ENCODE measurements around the gene BNC2.

BNC2 gene

GRCh38 chr9:16705111-16705604 is 165.3 kb downstream of the BNC2 start:
- DNase-seq = no peak

GRCh38 chr9:16704116-16705110 is 166.1 kb downstream of the BNC2 start:
- DNase-seq = no peak

- DNase-seq = no peak
Observed at GRCh38 chr9:16701347-16701746, 169.1 kb downstream of the BNC2 start.

- no peak for DNase-seq
Observed at GRCh38 chr9:16693616-16694015, 176.9 kb downstream of the BNC2 start.

- no peak for DNase-seq
Observed at GRCh38 chr9:16690628-16691027, 179.8 kb downstream of the BNC2 start.

- no peak for DNase-seq
Observed at GRCh38 chr9:16690205-16690604, 180.3 kb downstream of the BNC2 start.

GRCh38 chr9:16689351-16689938 is 181.0 kb downstream of the BNC2 start:
- no peak for DNase-seq

- no peak for DNase-seq
Observed at GRCh38 chr9:16688814-16689213, 181.7 kb downstream of the BNC2 start.

- DNase-seq = no peak
Observed at GRCh38 chr9:16687678-16688369, 182.6 kb downstream of the BNC2 start.

GRCh38 chr9:16683326-16683725 is 187.1 kb downstream of the BNC2 start:
- no peak for DNase-seq

GRCh38 chr9:16682273-16682672 is 188.2 kb downstream of the BNC2 start:
- no peak for DNase-seq

GRCh38 chr9:16681652-16681987 is 188.8 kb downstream of the BNC2 start:
- no peak for DNase-seq

GRCh38 chr9:16680975-16681651 is 189.4 kb downstream of the BNC2 start:
- no peak for DNase-seq

- no peak for DNase-seq
Observed at GRCh38 chr9:16680541-16680940, 189.9 kb downstream of the BNC2 start.

- no peak for DNase-seq
Observed at GRCh38 chr9:16679327-16679821, 191.1 kb downstream of the BNC2 start.

GRCh38 chr9:16676519-16676918 is 194.0 kb downstream of the BNC2 start:
- no peak for DNase-seq

GRCh38 chr9:16675131-16675530 is 195.3 kb downstream of the BNC2 start:
- no peak for DNase-seq

- DNase-seq = no peak
Observed at GRCh38 chr9:16673171-16673570, 197.3 kb downstream of the BNC2 start.

GRCh38 chr9:16672501-16672900 is 198.0 kb downstream of the BNC2 start:
- DNase-seq = no peak

GRCh38 chr9:16671591-16672137 is 198.8 kb downstream of the BNC2 start:
- no peak for DNase-seq

- no peak for DNase-seq
Observed at GRCh38 chr9:16670791-16671190, 199.7 kb downstream of the BNC2 start.

- DNase-seq = no peak
Observed at GRCh38 chr9:16668734-16669295, 201.7 kb downstream of the BNC2 start.
